Fibroblast of lung (primary cell): ENCODE measurements around the gene TMEM63B. TPM values are rescaled to one million over a fixed set of nuclear protein-coding genes. Genes with fewer than 3 reads are reported as not detected.
A peak's percentile ranks its signal among the peaks of the same experiment; 100 is the strongest.

ENCODE experiments used
- DNase-seq, 2 donors: peaks; one replicate each; pipeline versions ENCODE4 v3.0.0 to v3.0.0-alpha.2; 2010; ENCODE audit warnings: low read depth in 2 of 2
- H2AFZ ChIP-seq: 2 replicates; pipeline ENCODE4 v1.5.1; 2012; ENCODE audit warnings: low read length, control low read depth, inconsistent platforms
- H3K27ac ChIP-seq: 2 replicates; pipeline ENCODE4 v1.5.1; 2011; ENCODE audit warnings: low read length, control low read depth; ENCODE audit not compliant: insufficient read depth
- H3K27me3 ChIP-seq: 2 replicates; pipeline ENCODE4 v1.5.1; 2011; ENCODE audit warnings: mild to moderate bottlenecking, low read length; ENCODE audit not compliant: control insufficient read depth, insufficient read depth
- H3K36me3 ChIP-seq: 2 replicates; pipeline ENCODE4 v1.5.1; 2011; ENCODE audit warnings: low read length; ENCODE audit not compliant: control insufficient read depth, insufficient read depth
- H3K4me1 ChIP-seq: 2 replicates; pipeline ENCODE4 v1.5.1; 2011; ENCODE audit warnings: low read length; ENCODE audit not compliant: control insufficient read depth, insufficient read depth; ENCODE audit errors: extremely low read depth
- H3K4me2 ChIP-seq: 2 replicates; pipeline ENCODE4 v1.5.1; 2011; ENCODE audit warnings: low read length, control low read depth; ENCODE audit not compliant: insufficient read depth; ENCODE audit errors: extremely low read depth
- H3K4me3 ChIP-seq, 4 experiments: fragments of 200-600 bp in 1 of 4; sonication (generic) in 1 of 4; replicated peaks in 1 of 4; 2 replicates each; pipeline ENCODE4 v1.5.1; 2011 to 2016; ENCODE audit warnings: low read length in 4 of 4, low read depth in 3 of 4, mild to moderate bottlenecking in 3 of 4, control low read depth in 2 of 4, inconsistent platforms in 1 of 4, mixed read lengths in 1 of 4; ENCODE audit not compliant: insufficient read depth in 1 of 4; ENCODE audit errors: control extremely low read depth in 1 of 4
- H3K79me2 ChIP-seq: 2 replicates; pipeline ENCODE4 v1.5.1; 2012; ENCODE audit warnings: mild to moderate bottlenecking, low read length, inconsistent platforms; ENCODE audit not compliant: control insufficient read depth, insufficient read depth
- H3K9ac ChIP-seq: 2 replicates; pipeline ENCODE4 v1.5.1; 2011; ENCODE audit warnings: mild to moderate bottlenecking, low read length, control low read depth; ENCODE audit not compliant: insufficient read depth
- H3K9me3 ChIP-seq: 2 replicates; pipeline ENCODE4 v1.5.1; 2012; ENCODE audit warnings: low read depth, low read length; ENCODE audit not compliant: control insufficient read depth, insufficient read depth
- H4K20me1 ChIP-seq: 2 replicates; pipeline ENCODE4 v1.5.1; 2011; ENCODE audit warnings: low read length; ENCODE audit not compliant: control insufficient read depth, insufficient read depth; ENCODE audit errors: extremely low read depth
- EZH2 ChIP-seq: IDR thresholded peaks from 2 replicates; pipeline ENCODE4 v1.5.1; 2012; ENCODE audit warnings: low read length, control low read depth, mild to moderate bottlenecking; ENCODE audit errors: missing control alignments
- polyA plus RNA-seq, 2 donors: library from polyadenylated mRNA; depleted of rRNA in 1 of 2; stranded (reverse) in 1 of 2; unstranded in 1 of 2; fragments of >200 nt; gene quantifications; 2 replicates each; pipeline ENCODE4 v1.2.1, GENCODE V29; 2011 to 2012; ENCODE audit warnings: missing spikeins in 1 of 2
- total RNA-seq: library from RNA; depleted of rRNA; stranded (reverse); fragments of >200 nt; gene quantifications from 2 replicates; pipeline ENCODE4 v1.2.1, GENCODE V29; 2014
- TF ChIP-seq, protein P1 (sequence below), 2 donors: IDR thresholded peaks in 1 of 2; conservative IDR thresholded peaks in 1 of 2; 1 replicate in 1 of 2; 2 replicates in 1 of 2; pipeline ENCODE4 v1.5.1; 2011 to 2012; ENCODE audit warnings: low read length in 2 of 2, control low read depth in 1 of 2, inconsistent platforms in 1 of 2, low read depth in 1 of 2, mild to moderate bottlenecking in 1 of 2

Gene TMEM63B
- total and polyA plus RNA-seq, 2 donors (not counting 1 experiment from before 2014, with no cell fraction given): 32.2 to 42.1 TPM

DNA sequence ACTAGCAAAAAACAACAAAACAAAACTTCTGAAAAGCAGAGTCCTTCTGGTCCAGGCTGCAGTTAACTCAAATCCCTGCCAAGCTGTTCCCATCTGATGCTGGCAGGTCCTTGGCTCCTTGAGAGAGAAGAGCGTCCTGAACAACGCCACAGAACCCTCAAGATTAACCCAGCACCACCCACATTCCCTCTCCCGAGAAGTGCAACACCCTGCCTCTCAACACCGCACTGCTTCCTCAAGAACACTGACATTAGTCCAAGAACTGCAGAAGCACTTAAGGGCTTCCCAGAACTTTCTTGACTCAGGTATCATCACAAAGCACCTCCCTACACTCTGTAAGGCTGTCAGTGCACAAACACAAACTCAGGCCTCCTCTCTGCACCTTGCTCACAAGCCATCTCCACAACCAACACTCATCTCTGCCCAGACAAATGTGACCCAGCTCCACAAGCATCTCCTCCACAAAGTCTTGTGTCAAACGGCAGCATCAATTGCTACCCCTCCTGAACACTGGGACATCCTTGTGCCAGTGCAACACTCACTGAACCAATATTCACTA is 7.6 kb upstream of the TMEM63B start:
- peaks cover 18% of the 10 kb centered on the region for H3K4me1 ChIP-seq
- peak in 1 of 2 donors; percentile 58 for DNase-seq
- no peaks in the 10 kb centered on the region for H4K20me1 ChIP-seq
- peak overlapping the region; percentile 37 for H3K27ac ChIP-seq
- H3K9me3 ChIP-seq: no peaks in the 10 kb centered on the region
- H3K9ac ChIP-seq: no peak overlapping the region
- no peak overlapping the region for H3K4me3 ChIP-seq
- H3K36me3 ChIP-seq: no peaks in the 10 kb centered on the region
- no peak overlapping the region for H3K4me2 ChIP-seq
- no peaks in the 10 kb centered on the region for H3K27me3 ChIP-seq
- no peak for TF ChIP-seq EZH2
- TF ChIP-seq, protein P1, sequence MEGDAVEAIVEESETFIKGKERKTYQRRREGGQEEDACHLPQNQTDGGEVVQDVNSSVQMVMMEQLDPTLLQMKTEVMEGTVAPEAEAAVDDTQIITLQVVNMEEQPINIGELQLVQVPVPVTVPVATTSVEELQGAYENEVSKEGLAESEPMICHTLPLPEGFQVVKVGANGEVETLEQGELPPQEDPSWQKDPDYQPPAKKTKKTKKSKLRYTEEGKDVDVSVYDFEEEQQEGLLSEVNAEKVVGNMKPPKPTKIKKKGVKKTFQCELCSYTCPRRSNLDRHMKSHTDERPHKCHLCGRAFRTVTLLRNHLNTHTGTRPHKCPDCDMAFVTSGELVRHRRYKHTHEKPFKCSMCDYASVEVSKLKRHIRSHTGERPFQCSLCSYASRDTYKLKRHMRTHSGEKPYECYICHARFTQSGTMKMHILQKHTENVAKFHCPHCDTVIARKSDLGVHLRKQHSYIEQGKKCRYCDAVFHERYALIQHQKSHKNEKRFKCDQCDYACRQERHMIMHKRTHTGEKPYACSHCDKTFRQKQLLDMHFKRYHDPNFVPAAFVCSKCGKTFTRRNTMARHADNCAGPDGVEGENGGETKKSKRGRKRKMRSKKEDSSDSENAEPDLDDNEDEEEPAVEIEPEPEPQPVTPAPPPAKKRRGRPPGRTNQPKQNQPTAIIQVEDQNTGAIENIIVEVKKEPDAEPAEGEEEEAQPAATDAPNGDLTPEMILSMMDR (conservative IDR thresholded peaks at IDR 0.05 in 1 of 2, IDR thresholded peaks at IDR 0.05 in 1 of 2; ENCODE audit: low read depth in 1 of 2, low read length in 2 of 2): no peak
- no peak overlapping the region for H2AFZ ChIP-seq
- peaks cover 92% of the 10 kb centered on the region for H3K79me2 ChIP-seq

DNA sequence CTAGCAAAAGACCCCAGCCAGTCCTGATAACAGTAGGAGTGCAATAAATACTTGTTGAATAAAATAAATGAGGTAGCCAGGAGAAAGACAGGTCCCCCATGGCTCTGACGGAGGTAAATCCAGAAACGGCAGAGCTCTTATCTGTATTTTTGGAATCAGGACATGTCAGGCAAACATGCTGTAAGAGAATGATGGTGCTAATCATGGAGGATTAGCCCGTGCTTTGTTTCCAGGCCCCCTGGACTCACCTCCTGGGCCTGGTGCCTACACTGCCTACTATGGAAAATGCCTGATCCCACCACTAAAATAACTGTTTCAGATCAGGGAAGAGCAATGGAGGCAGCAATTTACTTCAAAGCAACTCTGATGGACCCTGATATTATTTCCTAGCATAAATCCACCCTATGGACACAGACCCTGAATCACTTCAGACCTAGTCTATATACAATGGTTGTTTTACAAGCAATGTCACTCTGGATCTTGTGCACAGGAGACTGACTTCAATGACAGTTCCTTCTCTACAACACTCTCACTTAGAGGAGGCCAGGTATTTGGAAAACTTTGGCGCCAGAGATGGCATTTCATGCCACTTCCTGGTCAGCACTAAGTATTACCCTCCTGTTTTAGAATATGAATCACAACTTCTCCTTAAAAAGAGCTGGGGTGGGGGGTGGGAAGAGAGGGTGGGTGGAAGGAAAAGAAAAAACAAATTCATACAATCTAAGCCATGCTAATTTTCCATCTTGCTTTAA is 6.5 kb upstream of the TMEM63B start:
- Histone ChIP-seq H3K27ac (no peak overlapping the region), H4K20me1 (peaks cover 1% of the 10 kb centered on the region), H3K79me2 (peaks cover 95% of the 10 kb centered on the region), H3K4me3 (no peak overlapping the region), H2AFZ (no peak overlapping the region), H3K9me3 (no peaks in the 10 kb centered on the region), H3K4me1 (peaks cover 21% of the 10 kb centered on the region), H3K9ac (no peak overlapping the region), H3K27me3 (no peaks in the 10 kb centered on the region), H3K4me2 (no peak overlapping the region), H3K36me3 (no peaks in the 10 kb centered on the region)
- DNase-seq: no peak
- TF ChIP-seq, protein P1 (conservative IDR thresholded peaks at IDR 0.05 in 1 of 2, IDR thresholded peaks at IDR 0.05 in 1 of 2; ENCODE audit: low read depth in 1 of 2, low read length in 2 of 2): no peak
- TF ChIP-seq EZH2: no peak

DNA sequence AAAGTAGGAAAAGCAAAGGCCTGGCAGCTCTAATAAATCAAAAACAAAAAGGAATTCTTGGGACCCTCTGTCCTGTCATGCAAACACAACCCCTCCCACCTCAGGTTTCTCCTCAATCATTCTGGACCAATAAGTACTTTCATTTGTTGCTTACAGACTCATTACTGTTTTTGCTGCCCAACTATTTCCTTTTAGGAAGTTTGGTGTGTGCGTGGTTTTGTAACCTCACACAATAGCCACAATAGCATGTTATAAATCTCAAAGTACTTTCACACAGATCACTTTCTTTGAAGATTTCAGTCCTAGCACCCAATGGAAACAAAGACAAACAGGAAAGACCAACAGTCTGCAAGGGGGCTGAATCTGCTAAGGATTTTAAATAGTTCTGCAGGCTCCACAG is 4.6 kb upstream of the TMEM63B start:
- no peaks in the 10 kb centered on the region for H3K36me3 ChIP-seq
- H3K79me2 ChIP-seq: peaks cover 90% of the 10 kb centered on the region
- no peak overlapping the region for H2AFZ ChIP-seq
- no peak overlapping the region for H3K9ac ChIP-seq
- no peaks in the 10 kb centered on the region for H3K9me3 ChIP-seq
- peaks cover 2% of the 10 kb centered on the region for H4K20me1 ChIP-seq
- DNase-seq: peak; percentile 33 to 66
- peaks cover 11% of the 10 kb centered on the region for H3K4me1 ChIP-seq
- no peak overlapping the region for H3K27ac ChIP-seq
- H3K27me3 ChIP-seq: no peaks in the 10 kb centered on the region
- TF ChIP-seq, protein P1 (conservative IDR thresholded peaks at IDR 0.05 in 1 of 2, IDR thresholded peaks at IDR 0.05 in 1 of 2; ENCODE audit: low read depth in 1 of 2, low read length in 2 of 2): no peak
- no peak overlapping the region for H3K4me3 ChIP-seq
- H3K4me2 ChIP-seq: no peak overlapping the region
